BE2C (cell line): ENCODE results near the gene CNEP1R1.

Source experiments
- DNase-seq: peaks from one replicate; pipeline ENCODE4 v3.0.0-alpha.2; 2020
- H3K27me3 ChIP-seq: fragments of 250-450 bp; sonication (Bioruptor Pico); 2 replicates; pipeline ENCODE4 v1.5.1; 2020; ENCODE audit warnings: mild to moderate bottlenecking
- H3K36me3 ChIP-seq: fragments of 250-450 bp; sonication (Bioruptor Pico); 2 replicates; pipeline ENCODE4 v1.5.1; 2020; ENCODE audit warnings: mild to moderate bottlenecking
- H3K4me1 ChIP-seq: fragments of 250-450 bp; sonication (Bioruptor Pico); 2 replicates; pipeline ENCODE4 v1.5.1; 2020
- H3K4me3 ChIP-seq: 2 replicates; pipeline ENCODE4 v1.5.1; 2011; ENCODE audit warnings: low read depth, low read length
- H3K9me3 ChIP-seq: fragments of 250-450 bp; sonication (Bioruptor Pico); 2 replicates; pipeline ENCODE4 v1.5.1; 2020
- CTCF ChIP-seq: IDR thresholded peaks from 2 replicates; pipeline ENCODE4 v1.5.1; 2012; ENCODE audit warnings: mild to moderate bottlenecking, low read depth, low read length

CNEP1R1 gene

DNA sequence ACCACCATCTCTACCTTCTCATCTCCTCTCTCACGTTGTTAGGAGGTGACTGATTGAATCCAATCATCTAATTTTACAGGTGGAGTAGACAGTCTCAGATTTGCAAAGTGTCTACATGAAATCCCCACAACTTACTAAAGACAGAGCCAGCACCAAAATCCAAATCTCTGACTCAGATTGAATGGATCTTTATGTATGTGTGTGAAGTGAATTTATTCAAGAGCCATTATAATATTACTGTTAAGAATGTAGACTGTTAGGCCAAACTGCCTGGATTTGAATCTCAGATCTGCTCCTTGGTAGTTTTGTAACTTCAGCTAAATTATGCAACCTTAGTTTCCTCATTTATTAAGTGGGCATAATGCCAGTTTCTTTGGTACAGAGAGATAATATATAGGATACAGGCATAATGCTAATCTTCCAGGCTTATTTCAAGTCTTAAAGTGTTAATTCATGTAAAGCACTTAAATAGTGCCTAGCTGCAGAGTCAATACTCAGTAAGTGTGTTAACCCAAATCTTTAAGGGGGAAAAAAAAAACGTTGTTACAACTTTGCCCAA lies 12.7 kb downstream of the CNEP1R1 start:
- DNase-seq: no peak
- Histone ChIP-seq H3K27me3 (no peaks in the 10 kb centered on the region; the same call in 1 of the 2 replicates), H3K36me3 (peaks cover 7% of the 10 kb centered on the region; the same call in 1 of the 2 replicates), H3K4me3 (no peak overlapping the region), H3K9me3 (no peaks in the 10 kb centered on the region), H3K4me1 (no peaks in the 10 kb centered on the region)
- TF ChIP-seq CTCF: no peak

DNA sequence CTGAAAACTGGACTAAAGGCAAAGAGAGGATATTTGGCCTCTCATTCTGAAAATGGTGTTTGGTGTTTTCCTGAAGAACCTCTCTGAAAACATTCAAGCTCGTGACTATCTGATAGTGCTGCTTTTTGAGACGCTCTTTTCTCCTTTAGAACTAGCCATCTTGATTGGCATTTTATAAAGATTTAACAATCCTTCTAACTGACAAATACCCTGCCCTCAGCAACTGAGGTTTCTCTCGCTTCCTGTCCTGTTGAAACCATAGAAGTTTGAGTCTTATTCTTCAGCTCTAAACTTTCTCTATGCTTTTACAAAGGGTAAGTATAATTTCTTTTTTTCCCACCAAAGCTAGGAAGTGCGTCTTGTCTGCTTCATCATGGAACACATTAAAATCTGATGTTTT lies 13.3 kb downstream of the CNEP1R1 start:
- no peak for DNase-seq
- Histone ChIP-seq H3K36me3 (peaks cover 7% of the 10 kb centered on the region; the same call in 1 of the 2 replicates), H3K27me3 (no peaks in the 10 kb centered on the region; the same call in 1 of the 2 replicates), H3K4me3 (no peak overlapping the region), H3K4me1 (no peaks in the 10 kb centered on the region), H3K9me3 (no peaks in the 10 kb centered on the region)
- no peak for TF ChIP-seq CTCF

- Histone ChIP-seq H3K9me3 (no peaks in the 10 kb centered on the region), H3K27me3 (no peaks in the 10 kb centered on the region; the same call in 1 of the 2 replicates)
These were observed 13.9 kb downstream of the CNEP1R1 start for GRCh38 chr16:50038756-50039529.

DNA sequence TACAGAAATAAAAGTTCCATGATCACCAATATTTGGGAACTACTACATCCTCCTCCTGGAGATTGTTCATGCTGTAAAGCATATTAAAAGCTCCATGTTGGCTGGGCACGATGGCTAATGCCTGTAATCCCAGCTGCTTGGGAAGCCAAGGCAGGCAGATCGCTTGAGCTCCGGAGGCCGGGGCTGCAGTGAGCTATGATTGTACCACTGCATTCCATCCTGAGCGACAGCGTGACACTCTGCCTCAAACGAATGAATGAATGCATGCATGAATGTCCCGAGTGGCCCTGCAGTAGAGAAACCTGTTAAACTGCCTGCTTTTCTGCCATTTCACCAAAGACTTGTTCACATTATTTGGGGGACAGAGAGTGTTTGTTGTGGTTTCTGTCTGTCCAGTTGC lies 15.0 kb downstream of the CNEP1R1 start:
- no peaks in the 10 kb centered on the region; the same call in 1 of the 2 replicates for H3K27me3 ChIP-seq
- H3K36me3 ChIP-seq: no peaks in the 10 kb centered on the region
- no peaks in the 10 kb centered on the region for H3K4me1 ChIP-seq
- DNase-seq: no peak
- H3K4me3 ChIP-seq: no peak overlapping the region
- no peak for TF ChIP-seq CTCF
- no peaks in the 10 kb centered on the region for H3K9me3 ChIP-seq

More at GRCh38 chr16:50038756-50039529, 13.9 kb downstream of the CNEP1R1 start:
- DNase-seq: no peak
- no peak for TF ChIP-seq CTCF
- Histone ChIP-seq H3K4me3 (no peak overlapping the region), H3K4me1 (no peaks in the 10 kb centered on the region), H3K36me3 (peaks cover 6% of the 10 kb centered on the region; the same call in 1 of the 2 replicates)

DNA sequence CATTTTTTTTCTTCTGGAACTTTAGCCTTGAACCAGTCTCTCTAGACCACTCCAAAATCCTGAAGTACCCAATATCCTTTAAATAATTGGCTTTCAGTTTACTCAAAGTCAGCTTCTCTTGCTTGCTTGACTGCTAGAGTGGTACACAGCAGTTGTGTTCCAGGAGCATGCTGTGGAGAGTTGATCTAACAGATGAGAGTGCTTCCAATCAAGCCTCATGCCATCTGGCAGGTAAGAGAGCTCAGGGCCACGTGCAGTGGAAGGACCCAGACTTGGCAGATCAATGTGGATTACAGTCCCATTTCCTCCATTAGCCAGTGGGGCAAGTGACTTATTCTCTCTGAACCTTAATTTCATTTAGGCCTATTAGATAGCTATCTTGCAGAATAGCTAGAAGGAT lies 15.7 kb downstream of the CNEP1R1 start:
- no peaks in the 10 kb centered on the region for H3K36me3 ChIP-seq
- no peaks in the 10 kb centered on the region for H3K4me1 ChIP-seq
- no peaks in the 10 kb centered on the region for H3K9me3 ChIP-seq
- no peaks in the 10 kb centered on the region; the same call in 1 of the 2 replicates for H3K27me3 ChIP-seq
- no peak for TF ChIP-seq CTCF
- no peak for DNase-seq
- no peak overlapping the region for H3K4me3 ChIP-seq

GRCh38 chr16:50043358-50043757 lies 18.3 kb downstream of the CNEP1R1 start:
- H3K4me1 ChIP-seq: no peaks in the 10 kb centered on the region
- no peaks in the 10 kb centered on the region for H3K36me3 ChIP-seq
- TF ChIP-seq CTCF: no peak
- no peak overlapping the region for H3K4me3 ChIP-seq
- H3K27me3 ChIP-seq: no peaks in the 10 kb centered on the region; the same call in 1 of the 2 replicates
- no peak for DNase-seq
- no peaks in the 10 kb centered on the region for H3K9me3 ChIP-seq
